Measurements from ENCODE around the gene TRO.

The TRO gene

GRCh38 chrX:54935306-54935705, 14.7 kb downstream of the TRO start:
- no peak overlapping the region for H3K4me3 ChIP-seq (ENCODE audit: low read depth, low read length)
- H3K27ac ChIP-seq = no peak overlapping the region
- TF ChIP-seq CTCF (IDR thresholded peaks at IDR 0.05; ENCODE audit: low read depth, low read length, missing control alignments) = no peak
- in situ Hi-C loops (cut with HindIII; ENCODE audit: low pct_ligation_motif_present, low sequenced_read_pairs) = no loop called here
- DNase-seq = no peak
- H3K27me3 ChIP-seq (replicated peaks) = no peaks in the 10 kb centered on the region
- H3K36me3 ChIP-seq (replicated peaks) = no peaks in the 10 kb centered on the region

GRCh38 chrX:54937416-54937815, 16.8 kb downstream of the TRO start:
- Histone ChIP-seq H3K4me3 (ENCODE audit: low read depth, low read length) (no peak overlapping the region), H3K27me3 (replicated peaks) (no peaks in the 10 kb centered on the region), H3K27ac (no peak overlapping the region), H3K36me3 (replicated peaks) (no peaks in the 10 kb centered on the region)
- TF ChIP-seq CTCF (IDR thresholded peaks at IDR 0.05; ENCODE audit: low read depth, low read length, missing control alignments) = no peak
- no peak for DNase-seq
- in situ Hi-C loops (cut with HindIII; ENCODE audit: low pct_ligation_motif_present, low sequenced_read_pairs) = no loop called here

GRCh38 chrX:54944816-54945215, 24.2 kb downstream of the TRO start:
- in situ Hi-C loops (cut with HindIII; ENCODE audit: low pct_ligation_motif_present, low sequenced_read_pairs) = no loop called here
- Histone ChIP-seq H3K4me3 (ENCODE audit: low read depth, low read length) (no peak overlapping the region), H3K27me3 (replicated peaks) (no peaks in the 10 kb centered on the region), H3K27ac (no peak overlapping the region), H3K36me3 (replicated peaks) (no peaks in the 10 kb centered on the region)
- TF ChIP-seq CTCF (IDR thresholded peaks at IDR 0.05; ENCODE audit: low read depth, low read length, missing control alignments) = no peak
- DNase-seq = no peak

- Histone ChIP-seq H3K4me3 (ENCODE audit: low read depth, low read length) (no peak overlapping the region), H3K27ac (no peak overlapping the region), H3K27me3 (replicated peaks) (no peaks in the 10 kb centered on the region), H3K36me3 (replicated peaks) (no peaks in the 10 kb centered on the region)
- no peak for DNase-seq
- in situ Hi-C loops (cut with HindIII; ENCODE audit: low pct_ligation_motif_present, low sequenced_read_pairs) = no loop called here
- no peak for TF ChIP-seq CTCF (IDR thresholded peaks at IDR 0.05; ENCODE audit: low read depth, low read length, missing control alignments)
Measured at GRCh38 chrX:54945224-54945623, 24.6 kb downstream of the TRO start.

- in situ Hi-C loops (cut with HindIII; ENCODE audit: low pct_ligation_motif_present, low sequenced_read_pairs) = no loop called here
- no peaks in the 10 kb centered on the region for H3K36me3 ChIP-seq (replicated peaks)
- no peak for TF ChIP-seq CTCF (IDR thresholded peaks at IDR 0.05; ENCODE audit: low read depth, low read length, missing control alignments)
- H3K4me3 ChIP-seq (ENCODE audit: low read depth, low read length) = no peak overlapping the region
- H3K27ac ChIP-seq = no peak overlapping the region
- DNase-seq = no peak
- no peaks in the 10 kb centered on the region for H3K27me3 ChIP-seq (replicated peaks)
Measured at GRCh38 chrX:54950730-54951375, 30.2 kb downstream of the TRO start.

GRCh38 chrX:54961750-54962149, 41.1 kb downstream of the TRO start:
- Histone ChIP-seq H3K27ac (no peak overlapping the region), H3K4me3 (ENCODE audit: low read depth, low read length) (no peak overlapping the region), H3K27me3 (replicated peaks) (no peaks in the 10 kb centered on the region), H3K36me3 (replicated peaks) (no peaks in the 10 kb centered on the region)
- no peak for DNase-seq
- in situ Hi-C loops (cut with HindIII; ENCODE audit: low pct_ligation_motif_present, low sequenced_read_pairs) = no loop called here
- no peak for TF ChIP-seq CTCF (IDR thresholded peaks at IDR 0.05; ENCODE audit: low read depth, low read length, missing control alignments)

Data from brain microvascular endothelial cell (primary cell).